Kidney capillary endothelial cell (primary cell): Measurements from ENCODE around the gene CD22.

Experiments used
- DNase-seq: peaks from one replicate; pipeline ENCODE4 v3.0.0-alpha.2; 2018; ENCODE audit warnings: low spot score

Gene CD22

DNA sequence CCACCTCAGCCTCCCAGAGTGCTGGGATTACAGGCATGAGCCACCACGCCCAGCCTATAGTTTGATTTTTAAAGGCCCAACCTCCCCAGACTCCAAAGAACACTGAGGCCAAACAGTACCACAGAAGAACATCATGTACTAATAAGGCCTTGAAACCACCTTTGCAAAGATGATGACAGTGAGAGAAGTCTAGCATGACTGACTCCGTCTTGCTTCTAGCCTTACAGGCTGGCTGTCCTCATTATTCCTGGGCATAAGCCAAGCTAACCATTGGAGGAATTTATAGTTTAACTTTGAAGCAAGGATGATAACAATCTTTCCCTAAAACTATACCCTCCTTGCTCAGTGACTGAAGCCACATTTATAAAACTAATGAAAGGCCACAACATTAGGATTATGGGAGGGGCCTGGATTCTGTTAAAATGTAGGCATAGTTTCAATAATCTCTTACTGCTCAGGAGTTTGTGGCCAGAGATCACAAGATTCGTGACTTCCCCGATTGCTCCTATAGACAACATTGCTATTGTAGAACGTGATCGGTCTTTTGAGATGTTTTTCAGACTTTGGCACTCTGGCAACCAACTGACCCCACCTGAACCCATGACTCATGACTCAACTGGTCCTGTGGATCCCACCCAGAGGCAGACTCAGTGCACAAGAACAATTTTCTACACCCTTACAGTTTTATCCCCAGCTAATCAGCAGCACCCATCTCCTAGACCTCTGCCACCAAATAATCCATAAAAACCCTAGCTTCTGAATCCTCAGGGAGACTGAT is 59.5 kb downstream of the CD22 start:
- no peak for DNase-seq

DNA sequence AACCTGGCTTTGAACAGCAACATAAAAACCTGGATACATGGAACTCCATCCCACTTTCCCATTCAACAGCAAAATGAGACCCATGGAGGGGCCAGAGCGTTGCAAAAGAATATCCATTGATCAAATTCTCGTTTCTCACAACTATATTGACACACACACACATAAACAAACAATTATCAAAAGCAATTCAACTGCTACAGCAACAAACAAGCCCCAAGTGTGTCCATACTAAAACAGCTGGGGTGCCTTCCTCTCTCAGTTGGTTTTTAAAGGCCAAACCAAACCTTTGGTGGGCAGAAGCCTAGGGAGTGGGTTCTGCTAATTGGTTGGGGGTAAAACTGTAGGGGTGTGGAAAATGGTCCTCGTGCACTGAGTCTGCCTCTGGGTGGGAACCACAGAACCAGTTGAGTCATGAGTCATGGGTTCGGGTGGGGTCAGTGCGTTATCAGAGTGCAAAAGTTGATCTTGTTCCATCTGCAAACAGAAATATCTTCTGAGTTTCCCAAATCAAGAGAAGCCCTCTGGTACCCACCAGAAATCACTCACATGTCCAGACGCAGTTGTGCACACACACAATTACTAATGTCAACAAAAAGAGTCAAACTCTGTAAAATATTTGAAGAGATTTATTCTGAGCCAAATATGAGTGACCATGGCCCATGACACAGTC is 60.3 kb downstream of the CD22 start:
- no peak for DNase-seq

DNA sequence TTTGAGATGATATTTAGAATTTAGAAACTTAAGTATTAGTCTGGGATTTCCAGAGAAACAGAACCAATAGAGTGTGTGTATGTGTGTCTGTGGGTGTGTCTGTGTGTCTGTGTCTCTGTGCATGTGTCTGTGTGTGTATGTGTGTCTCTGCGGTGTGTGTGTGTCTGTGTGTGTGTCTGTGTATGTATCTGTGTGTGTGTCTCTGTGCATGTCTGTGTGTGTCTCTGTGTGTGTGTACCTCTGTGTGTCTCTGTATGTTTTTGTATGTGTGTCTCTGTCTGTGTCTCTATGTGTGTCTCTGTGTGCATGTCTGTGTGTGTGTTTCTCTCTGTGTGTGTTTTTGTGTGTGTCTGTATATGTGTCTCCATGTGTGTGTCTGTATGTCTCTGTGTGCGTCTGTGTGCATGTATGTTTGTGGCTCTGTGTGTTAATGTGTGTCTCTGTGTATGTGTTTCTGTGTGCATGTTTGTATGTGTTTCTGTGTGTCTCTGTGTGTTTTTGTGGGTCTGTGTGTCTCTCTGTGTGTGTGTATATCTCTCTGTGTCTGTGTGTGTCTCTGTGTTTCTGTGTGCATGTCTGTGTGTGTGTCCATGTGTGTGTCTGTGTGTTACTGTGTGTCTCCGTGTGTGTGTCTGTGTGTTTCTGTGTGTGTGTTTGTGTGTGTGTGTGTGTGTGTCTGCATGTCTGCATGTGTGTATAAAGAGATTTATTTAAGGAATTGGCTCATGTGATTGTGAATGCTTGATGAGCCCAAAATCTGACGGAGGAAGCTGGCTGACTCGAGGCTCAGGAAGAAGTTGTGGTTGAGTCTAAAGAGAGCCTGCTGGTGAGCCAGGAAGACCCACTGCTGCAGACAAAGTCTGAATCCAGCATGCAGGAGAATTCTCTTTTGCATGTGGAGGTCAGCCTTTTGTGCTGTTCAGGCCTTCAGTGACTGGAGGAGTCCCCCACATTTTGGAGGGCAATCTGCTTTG is 64.0 kb downstream of the CD22 start:
- DNase-seq = no peak

DNA sequence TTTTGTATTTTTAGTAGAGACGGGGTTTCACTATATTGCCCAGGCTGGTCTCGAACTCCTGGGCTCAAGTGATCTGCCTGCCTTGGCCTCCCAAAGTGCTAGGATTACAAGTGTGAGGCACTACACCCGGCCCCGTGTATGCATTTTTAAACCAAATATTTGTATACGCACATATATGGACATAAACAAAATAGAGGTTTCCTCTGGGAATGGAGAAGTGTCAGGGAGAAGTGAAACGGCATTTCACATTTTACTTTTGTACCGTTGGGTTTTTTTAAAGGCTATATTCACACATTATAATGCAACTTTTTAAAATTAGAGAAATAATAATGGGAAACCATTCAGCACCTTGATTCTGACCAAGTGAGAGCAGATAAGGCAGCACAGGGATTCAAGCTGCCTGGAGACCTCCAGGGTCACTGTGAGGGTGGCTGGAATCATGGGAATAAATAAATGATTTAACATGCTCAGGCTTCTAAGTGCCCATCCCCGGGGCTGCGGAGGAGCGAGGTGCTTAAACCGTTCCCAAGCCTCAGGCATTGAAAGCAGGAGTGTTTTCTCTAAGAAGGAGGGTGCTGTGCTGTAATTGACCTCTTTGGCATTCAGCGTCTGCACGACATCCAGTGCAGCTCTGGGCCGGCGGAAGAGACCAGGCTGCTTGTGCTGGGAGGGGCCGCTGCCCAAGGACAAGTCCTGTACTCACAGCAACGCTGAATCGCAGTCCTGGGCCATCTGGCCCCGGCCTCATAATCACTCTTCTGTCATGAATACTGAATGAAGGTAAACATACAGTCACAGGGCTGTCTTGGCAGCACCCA is 66.6 kb downstream of the CD22 start:
- no peak for DNase-seq

DNA sequence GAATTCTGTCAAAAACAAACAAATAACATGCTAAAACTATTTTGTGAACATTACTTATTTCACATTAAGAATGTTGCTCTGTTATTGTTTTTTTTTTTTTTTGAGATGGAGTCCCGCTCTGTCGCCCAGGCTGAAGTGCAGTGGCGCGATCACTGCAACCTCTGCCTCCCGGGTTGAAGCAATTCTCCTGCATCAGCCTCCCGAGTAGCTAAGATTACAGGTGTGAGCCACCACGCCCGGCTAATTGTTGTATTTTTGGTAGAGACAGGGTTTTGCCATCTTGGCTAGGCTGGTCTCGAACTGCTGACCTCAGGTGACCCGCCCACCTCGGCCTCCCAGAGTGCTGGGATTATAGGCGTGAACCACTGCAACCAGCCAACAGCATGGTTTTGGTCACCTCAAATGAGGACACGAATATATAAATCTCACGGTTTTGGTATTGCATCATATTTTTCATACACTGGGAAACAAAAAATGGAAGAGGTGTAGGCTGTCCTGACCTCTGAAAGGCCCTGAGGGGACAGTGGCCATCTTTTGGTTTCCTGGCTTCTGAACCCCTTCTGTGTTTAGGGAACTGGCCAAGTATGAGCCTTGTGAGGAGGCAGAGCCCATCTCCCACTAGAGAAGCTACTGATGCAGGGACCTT is 67.4 kb downstream of the CD22 start:
- DNase-seq = no peak
